Suprapubic skin (tissue), 3 donors: Measurements from ENCODE around the gene AP3B1.

ENCODE experiments used
- POLR2A ChIP-seq, 2 donors: fragments of 450-650 bp; IDR thresholded peaks; one replicate each; pipeline ENCODE4 v1.6.1; 2017; ENCODE audit warnings: antibody characterized with exemption in 2 of 2, mild to moderate bottlenecking in 2 of 2, moderate library complexity in 2 of 2
- TF ChIP-seq, protein P1 (sequence below), 2 donors: fragments of 200-600 bp in 1 of 2; fragments of 450-650 bp in 1 of 2; sonication (generic) in 1 of 2; IDR thresholded peaks; one replicate each; pipeline ENCODE4 v1.5.1; 2016 to 2019; ENCODE audit warnings: antibody characterized with exemption in 2 of 2, mild to moderate bottlenecking in 1 of 2, moderate library complexity in 1 of 2

- TF ChIP-seq, protein P1, sequence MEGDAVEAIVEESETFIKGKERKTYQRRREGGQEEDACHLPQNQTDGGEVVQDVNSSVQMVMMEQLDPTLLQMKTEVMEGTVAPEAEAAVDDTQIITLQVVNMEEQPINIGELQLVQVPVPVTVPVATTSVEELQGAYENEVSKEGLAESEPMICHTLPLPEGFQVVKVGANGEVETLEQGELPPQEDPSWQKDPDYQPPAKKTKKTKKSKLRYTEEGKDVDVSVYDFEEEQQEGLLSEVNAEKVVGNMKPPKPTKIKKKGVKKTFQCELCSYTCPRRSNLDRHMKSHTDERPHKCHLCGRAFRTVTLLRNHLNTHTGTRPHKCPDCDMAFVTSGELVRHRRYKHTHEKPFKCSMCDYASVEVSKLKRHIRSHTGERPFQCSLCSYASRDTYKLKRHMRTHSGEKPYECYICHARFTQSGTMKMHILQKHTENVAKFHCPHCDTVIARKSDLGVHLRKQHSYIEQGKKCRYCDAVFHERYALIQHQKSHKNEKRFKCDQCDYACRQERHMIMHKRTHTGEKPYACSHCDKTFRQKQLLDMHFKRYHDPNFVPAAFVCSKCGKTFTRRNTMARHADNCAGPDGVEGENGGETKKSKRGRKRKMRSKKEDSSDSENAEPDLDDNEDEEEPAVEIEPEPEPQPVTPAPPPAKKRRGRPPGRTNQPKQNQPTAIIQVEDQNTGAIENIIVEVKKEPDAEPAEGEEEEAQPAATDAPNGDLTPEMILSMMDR (IDR thresholded peaks at IDR 0.05) = no peak
- TF ChIP-seq POLR2A (IDR thresholded peaks at IDR 0.05) = no peak
Measured at GRCh38 chr5:78331523-78332080, 37.1 kb upstream of the AP3B1 start.
